SU-DHL-6 (cell line): ENCODE measurements around the gene APOBEC3B.

Experiments used
- H2AFZ ChIP-seq: fragments of 200-600 bp; sonication (generic); 2 replicates; pipeline ENCODE4 v1.6.1; 2014; ENCODE audit warnings: low read depth, mild to moderate bottlenecking, moderate library complexity, mixed read lengths, antibody characterized with exemption, low read length; ENCODE audit not compliant: severe bottlenecking
- H3F3A ChIP-seq: fragments of 200-600 bp; shearing (Covaris generic); 2 replicates; pipeline ENCODE4 v1.6.0; 2016; ENCODE audit warnings: antibody characterized with exemption, mild to moderate bottlenecking; ENCODE audit not compliant: insufficient read depth
- H3K27ac ChIP-seq: fragments of 200-600 bp; sonication (generic); 2 replicates; pipeline ENCODE4 v1.5.1; 2016; ENCODE audit warnings: low read depth, mild to moderate bottlenecking, low read length, moderate library complexity, mixed read lengths
- H3K27me3 ChIP-seq: fragments of 200-600 bp; sonication (generic), shearing (Covaris generic); 2 replicates; pipeline ENCODE4 v1.6.0; 2014; ENCODE audit warnings: mild to moderate bottlenecking, low read length
- H3K36me3 ChIP-seq: fragments of 200-600 bp; sonication (generic); 2 replicates; pipeline ENCODE4 v1.6.1; 2014; ENCODE audit warnings: mild to moderate bottlenecking, low read length, mixed read lengths
- H3K4me2 ChIP-seq: fragments of 300-600, 200-600 bp; shearing (Covaris generic), sonication (generic); 2 replicates; pipeline ENCODE4 v1.6.0; 2014; ENCODE audit warnings: low read length, low read depth, mild to moderate bottlenecking; ENCODE audit not compliant: poor library complexity, severe bottlenecking
- H3K4me3 ChIP-seq: fragments of 200-600 bp; sonication (generic); 2 replicates; pipeline ENCODE4 v1.5.1; 2014; ENCODE audit warnings: antibody characterized with exemption, low read length, mild to moderate bottlenecking, mixed read lengths; ENCODE audit not compliant: insufficient read depth, poor library complexity, severe bottlenecking
- H3K79me2 ChIP-seq: fragments of 200-600 bp; sonication (generic); 2 replicates; pipeline ENCODE4 v1.6.1; 2014; ENCODE audit warnings: mild to moderate bottlenecking, low read length, moderate library complexity; ENCODE audit not compliant: insufficient read depth
- H3K9ac ChIP-seq: fragments of 200-600 bp; sonication (generic); 2 replicates; pipeline ENCODE4 v1.7.0; 2014; ENCODE audit warnings: mild to moderate bottlenecking, low read length
- H3K9me2 ChIP-seq: fragments of 200-600 bp; sonication (generic); replicated peaks from 2 replicates; pipeline ENCODE4 v1.6.1; 2014; ENCODE audit warnings: low read length; ENCODE audit not compliant: insufficient read depth
- H3K9me3 ChIP-seq: fragments of 200-600 bp; sonication (generic); 2 replicates; pipeline ENCODE4 v1.6.1; 2014; ENCODE audit warnings: low read length, mixed read lengths; ENCODE audit not compliant: insufficient read depth
- H4K20me1 ChIP-seq: fragments of 200-600 bp; sonication (generic); 2 replicates; pipeline ENCODE4 v1.6.1; 2014; ENCODE audit warnings: low read depth, mild to moderate bottlenecking, antibody characterized with exemption, low read length, moderate library complexity, mixed read lengths
- CTCF ChIP-seq: fragments of 200-600 bp; sonication (generic); IDR thresholded peaks from one replicate; pipeline ENCODE4 v1.5.1; 2017; ENCODE audit warnings: antibody characterized with exemption, mild to moderate bottlenecking, low read length, moderate library complexity; ENCODE audit not compliant: insufficient read depth, poor library complexity, severe bottlenecking
- EZH2phosphoT487 ChIP-seq: fragments of 200-600 bp; sonication (generic), shearing (Covaris generic); conservative IDR thresholded peaks from 2 replicates; pipeline ENCODE4 v1.6.1; 2018; ENCODE audit warnings: mild to moderate bottlenecking, antibody characterized with exemption, low read length, moderate library complexity, mixed read lengths

The APOBEC3B gene

GRCh38 chr22:38938925-38939324 lies 43.2 kb upstream of the APOBEC3B start:
- Histone ChIP-seq H3K9ac (no peak overlapping the region), H3K9me2 (no peaks in the 10 kb centered on the region), H3K4me2 (no peak overlapping the region), H3K27ac (no peak overlapping the region), H3K4me3 (no peak overlapping the region), H4K20me1 (no peaks in the 10 kb centered on the region), H3K36me3 (no peaks in the 10 kb centered on the region), H3K79me2 (no peaks in the 10 kb centered on the region), H3K27me3 (no peaks in the 10 kb centered on the region), H3K9me3 (no peaks in the 10 kb centered on the region), H3F3A (no peaks in the 10 kb centered on the region), H2AFZ (no peak overlapping the region)
- TF ChIP-seq CTCF, result no peak
- TF ChIP-seq EZH2phosphoT487, result no peak

- no peaks in the 10 kb centered on the region for H4K20me1 ChIP-seq
- no peak overlapping the region for H3K4me2 ChIP-seq
- H3K27ac ChIP-seq, result no peak overlapping the region
- H3K79me2 ChIP-seq, result no peaks in the 10 kb centered on the region
- H3K27me3 ChIP-seq, result no peaks in the 10 kb centered on the region
- no peak overlapping the region for H2AFZ ChIP-seq
- no peak overlapping the region for H3K4me3 ChIP-seq
- no peaks in the 10 kb centered on the region for H3K9me3 ChIP-seq
- TF ChIP-seq CTCF (no peak), EZH2phosphoT487 (no peak)
- no peaks in the 10 kb centered on the region for H3F3A ChIP-seq
- H3K9me2 ChIP-seq, result no peaks in the 10 kb centered on the region
- H3K9ac ChIP-seq, result no peak overlapping the region
- H3K36me3 ChIP-seq, result no peaks in the 10 kb centered on the region
Measured at GRCh38 chr22:38940811-38941384, 41.2 kb upstream of the APOBEC3B start.

- Histone ChIP-seq H3K27me3 (no peaks in the 10 kb centered on the region), H4K20me1 (no peaks in the 10 kb centered on the region), H2AFZ (no peak overlapping the region), H3K4me2 (no peak overlapping the region), H3K4me3 (no peak overlapping the region), H3K27ac (no peak overlapping the region), H3F3A (no peaks in the 10 kb centered on the region), H3K9ac (no peak overlapping the region), H3K9me2 (no peaks in the 10 kb centered on the region), H3K79me2 (no peaks in the 10 kb centered on the region), H3K36me3 (no peaks in the 10 kb centered on the region), H3K9me3 (no peaks in the 10 kb centered on the region)
- TF ChIP-seq EZH2phosphoT487 (no peak), CTCF (no peak)
Measured at GRCh38 chr22:38941488-38941987, 40.6 kb upstream of the APOBEC3B start.
